ENCODE results near the gene LDLRAD4.

LDLRAD4 gene

DNA sequence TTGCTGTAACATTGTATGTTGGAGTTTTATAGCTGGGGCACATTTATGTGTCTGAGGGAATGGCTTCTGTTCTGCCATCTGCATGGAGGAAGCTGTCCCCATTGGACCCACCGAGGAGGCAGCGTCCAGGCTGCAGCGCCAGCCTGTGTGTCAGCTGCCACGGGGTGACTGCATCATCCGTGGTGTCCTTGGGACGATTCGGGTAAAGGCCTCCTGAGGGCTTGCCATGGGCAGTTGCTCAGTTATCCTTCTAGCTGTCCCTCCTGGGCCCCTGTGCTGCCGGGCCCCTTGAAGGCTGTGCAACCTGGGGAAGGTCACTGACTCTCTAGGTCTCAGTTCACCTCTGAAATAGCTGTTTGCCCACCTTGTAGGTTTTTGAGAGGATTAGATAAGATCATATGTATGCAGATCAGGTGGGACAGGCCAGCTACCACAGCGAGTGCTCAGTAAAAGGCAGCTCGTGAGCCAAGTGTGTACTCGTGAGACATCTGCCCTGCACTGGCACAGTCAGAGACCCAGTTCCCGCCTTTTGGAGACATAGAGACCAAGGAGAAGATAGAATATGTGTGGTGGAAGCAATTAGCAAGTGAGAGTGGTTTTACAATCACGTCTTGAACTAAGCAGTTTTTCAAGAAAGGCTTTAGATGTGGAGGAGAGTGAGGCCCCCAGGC lies 10.6 kb downstream of the LDLRAD4 start:
- TF ChIP-seq GATA3 (IDR thresholded peaks at IDR 0.05; ENCODE audit: low read depth, low read length): no peak
- TF ChIP-seq GATA2 (IDR thresholded peaks at IDR 0.05; ENCODE audit: low read depth, low read length): no peak

DNA sequence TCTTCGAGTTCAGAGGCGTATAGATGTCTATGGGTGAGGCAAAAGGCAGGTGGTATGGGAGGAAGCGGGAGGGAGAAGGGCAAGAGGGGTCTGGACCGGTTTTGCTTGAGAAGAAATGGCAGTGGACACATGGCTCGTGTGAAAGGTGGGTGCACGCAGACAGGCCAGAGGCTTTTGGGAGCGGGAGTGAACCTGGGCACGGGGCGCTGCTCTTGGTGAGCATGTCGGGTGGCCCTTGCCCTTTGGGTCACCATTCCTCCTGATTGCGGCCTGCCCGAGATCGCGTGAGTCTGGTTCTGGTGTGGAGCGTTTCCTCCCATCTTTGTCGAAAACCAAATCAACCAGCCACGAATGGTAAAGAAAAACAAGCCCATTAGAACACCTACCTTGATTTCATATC lies 12.6 kb downstream of the LDLRAD4 start:
- TF ChIP-seq GATA3 (IDR thresholded peaks at IDR 0.05; ENCODE audit: low read depth, low read length) (no peak), GATA2 (IDR thresholded peaks at IDR 0.05; ENCODE audit: low read depth, low read length) (no peak)

DNA sequence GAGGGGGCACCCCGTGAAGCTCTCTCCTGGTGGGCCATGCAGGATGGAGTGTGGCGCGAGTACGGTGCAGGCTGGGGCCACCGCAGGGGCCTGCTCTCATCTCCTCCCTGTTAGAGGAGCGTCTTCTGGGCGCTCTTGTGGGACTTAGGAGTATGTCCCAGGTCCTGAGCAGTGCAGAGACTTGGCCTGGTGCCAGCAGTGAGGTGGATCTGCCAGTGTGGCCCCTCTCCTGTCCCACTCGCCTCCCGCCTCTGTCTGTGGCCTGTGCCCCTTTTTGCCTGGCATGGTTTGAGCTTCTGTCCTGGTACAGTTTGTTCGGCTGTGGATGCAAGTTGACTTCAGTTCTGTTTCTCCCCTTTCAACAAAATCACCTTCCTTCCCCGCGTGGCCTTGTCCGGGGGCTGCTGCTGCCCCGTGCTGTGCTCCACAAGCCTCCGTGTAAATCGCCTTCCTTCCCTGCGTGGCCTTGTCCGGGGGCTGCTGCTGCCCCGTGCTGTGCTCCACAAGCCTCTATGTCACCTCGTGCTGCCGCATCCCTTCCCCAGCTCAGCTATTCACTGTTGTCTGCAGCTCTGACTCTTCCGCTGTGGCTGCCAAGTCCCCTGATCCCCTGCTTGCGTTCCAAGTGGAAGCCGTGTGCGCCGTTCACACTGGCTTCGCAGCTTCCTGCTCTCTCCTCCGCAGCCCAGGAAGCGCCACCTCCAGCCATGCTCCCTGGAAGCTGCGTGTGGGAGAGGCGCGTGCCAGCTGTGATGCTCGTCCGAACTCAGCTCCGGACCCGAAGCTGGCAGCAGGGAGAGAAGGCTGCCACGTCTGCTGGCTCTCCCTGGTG lies 13.7 kb downstream of the LDLRAD4 start:
- TF ChIP-seq GATA3 (IDR thresholded peaks at IDR 0.05; ENCODE audit: low read depth, low read length) (no peak), GATA2 (IDR thresholded peaks at IDR 0.05; ENCODE audit: low read depth, low read length) (no peak)

DNA sequence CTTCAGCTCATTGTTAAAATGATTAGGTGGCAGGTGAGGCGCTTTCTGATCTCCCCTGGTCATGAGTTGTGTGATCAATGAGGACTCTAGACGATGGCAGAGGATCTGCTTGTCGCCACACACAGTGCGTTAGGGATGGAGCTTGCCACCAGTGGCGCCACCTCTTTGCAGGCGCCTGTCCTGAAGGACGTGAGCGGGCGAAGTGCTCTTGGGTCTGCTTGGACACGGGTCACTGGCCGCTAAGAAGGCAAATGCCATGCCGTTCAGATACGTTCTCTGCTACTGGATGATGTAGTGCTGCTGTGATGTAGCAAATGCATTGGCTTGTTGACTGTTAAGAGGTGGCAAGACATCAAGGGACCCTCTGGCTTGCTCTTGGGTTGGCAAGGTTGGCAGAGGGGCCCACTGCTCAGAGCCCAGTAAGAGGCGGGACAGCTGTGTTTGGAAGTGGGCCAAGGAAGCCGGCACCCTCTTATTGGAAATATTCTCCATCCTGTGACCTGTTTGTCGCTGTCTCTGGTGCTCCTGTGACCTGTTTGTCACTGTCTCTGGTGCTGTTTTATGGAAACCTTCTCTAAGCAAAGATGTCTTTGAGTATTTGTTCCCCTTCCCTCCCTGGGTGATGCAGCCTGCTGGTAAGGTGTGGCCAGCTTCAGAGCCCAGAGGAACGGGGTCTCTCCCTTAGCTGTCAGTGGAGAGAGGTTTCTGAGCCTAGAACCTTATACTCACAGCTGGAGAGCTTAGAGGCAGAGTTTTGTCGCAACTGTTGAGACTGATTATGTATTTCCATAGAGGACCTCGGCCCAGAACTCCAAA lies 14.6 kb downstream of the LDLRAD4 start:
- TF ChIP-seq GATA3 (IDR thresholded peaks at IDR 0.05; ENCODE audit: low read depth, low read length) (no peak), GATA2 (IDR thresholded peaks at IDR 0.05; ENCODE audit: low read depth, low read length) (no peak)

DNA sequence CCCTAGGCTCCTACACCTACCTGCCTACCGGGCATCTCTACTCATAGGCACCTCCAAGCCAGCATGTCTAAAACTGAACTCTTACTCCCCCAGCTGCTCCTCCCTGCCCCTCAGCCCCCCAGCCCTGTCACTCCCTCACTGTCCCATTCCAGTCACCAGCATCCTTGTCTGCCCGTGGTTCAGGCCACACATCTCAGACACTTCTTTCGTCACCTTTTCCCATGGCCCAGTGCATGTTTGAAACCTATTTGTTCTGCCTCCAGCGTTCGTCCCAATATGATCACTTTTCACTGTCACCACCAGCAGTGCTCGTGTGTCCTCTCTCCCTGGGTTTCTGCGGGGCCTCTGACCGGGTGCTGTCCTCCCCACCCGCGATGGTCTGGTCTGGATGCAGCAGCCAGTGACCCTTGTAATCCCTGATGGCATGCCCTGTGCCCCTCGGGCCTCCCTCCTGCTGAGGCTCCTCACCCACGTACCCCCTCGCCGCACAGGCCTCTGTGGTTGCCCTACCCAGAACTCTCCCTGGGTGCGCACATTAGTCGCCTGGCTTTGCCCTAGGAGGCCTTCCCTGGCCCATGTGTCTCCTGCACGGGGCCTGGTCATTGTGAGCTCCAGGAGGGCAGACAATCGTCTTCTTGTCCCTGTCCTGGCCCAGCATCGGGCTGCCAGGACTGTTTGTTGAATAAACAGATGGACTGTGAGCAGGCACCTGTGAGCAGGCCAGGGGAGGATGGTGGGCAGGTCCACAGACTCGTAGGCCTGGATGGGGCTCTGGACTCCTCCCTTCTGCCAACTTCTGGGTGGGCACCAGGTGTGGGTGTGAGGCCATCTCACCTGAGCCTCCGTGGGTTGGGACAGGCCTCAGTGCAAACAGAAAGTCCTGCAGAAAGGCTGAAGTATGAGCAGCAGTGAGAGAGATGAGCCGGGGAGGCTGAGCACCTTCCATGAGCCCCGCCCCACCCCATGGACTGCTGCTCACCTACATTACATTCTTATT lies 15.5 kb downstream of the LDLRAD4 start:
- TF ChIP-seq GATA2 (IDR thresholded peaks at IDR 0.05; ENCODE audit: low read depth, low read length) (no peak), GATA3 (IDR thresholded peaks at IDR 0.05; ENCODE audit: low read depth, low read length) (no peak)

DNA sequence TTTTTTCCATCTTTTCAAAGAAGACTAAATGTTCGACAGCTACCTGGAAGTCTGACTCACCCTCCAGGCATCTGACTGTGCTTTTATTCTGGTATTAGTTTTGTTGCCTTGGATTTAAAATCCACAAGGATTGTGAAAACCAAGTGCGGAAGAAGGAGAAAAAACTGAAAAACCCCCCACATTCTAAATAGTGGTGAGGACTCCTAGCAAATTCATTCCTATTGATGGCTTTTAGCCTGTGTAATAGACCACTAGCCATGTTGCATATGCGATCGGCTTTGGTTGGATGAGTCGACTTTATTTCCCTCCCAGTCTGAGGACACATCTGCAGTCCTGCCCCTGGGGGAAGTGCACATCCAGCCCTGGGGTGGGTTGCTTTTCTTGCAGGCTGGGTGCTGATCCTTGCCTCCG lies 16.9 kb downstream of the LDLRAD4 start:
- TF ChIP-seq GATA3 (IDR thresholded peaks at IDR 0.05; ENCODE audit: low read depth, low read length): no peak

DNA sequence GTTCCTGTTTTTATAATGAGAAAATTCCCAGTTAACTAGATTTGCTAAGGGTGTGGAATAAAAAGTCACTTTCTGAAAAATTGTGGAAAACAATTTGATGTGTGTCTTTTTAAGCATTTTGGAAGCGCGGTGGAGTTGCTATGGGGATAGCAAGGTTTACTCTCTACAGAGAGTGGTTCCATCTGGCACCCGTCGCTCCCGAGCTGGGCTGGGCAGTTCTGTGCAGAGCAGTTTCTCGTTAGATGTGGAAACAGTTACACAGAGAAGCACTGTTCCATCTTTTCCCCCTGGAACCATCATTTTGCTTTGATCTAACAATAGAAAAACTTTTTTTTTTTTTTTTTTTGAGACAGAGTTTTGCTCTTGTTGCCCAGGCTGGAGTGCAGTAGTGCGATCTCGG lies 17.4 kb downstream of the LDLRAD4 start:
- TF ChIP-seq GATA2 (IDR thresholded peaks at IDR 0.05; ENCODE audit: low read depth, low read length) (no peak), GATA3 (IDR thresholded peaks at IDR 0.05; ENCODE audit: low read depth, low read length) (no peak)

DNA sequence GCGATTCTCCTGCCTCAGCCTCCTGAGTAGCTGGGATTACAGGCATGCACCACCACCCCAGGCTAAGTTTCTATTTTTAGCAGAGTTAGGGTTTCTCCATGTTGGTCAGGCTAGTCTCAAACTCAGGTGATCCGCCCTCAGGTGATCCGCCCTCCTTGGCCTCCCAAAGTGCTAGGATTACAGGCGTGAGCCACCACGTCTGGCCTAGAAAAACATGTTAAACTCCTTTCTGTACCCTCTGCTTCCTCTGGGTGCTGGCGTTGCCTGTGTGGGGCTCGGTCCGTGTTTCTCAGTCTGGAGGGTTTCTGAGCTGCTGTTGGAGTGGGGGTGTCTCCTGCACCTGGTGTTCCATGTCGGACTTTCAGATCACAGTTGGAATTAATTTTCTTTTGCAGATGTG lies 17.9 kb downstream of the LDLRAD4 start:
- TF ChIP-seq GATA2 (IDR thresholded peaks at IDR 0.05; ENCODE audit: low read depth, low read length): no peak
- TF ChIP-seq GATA3 (IDR thresholded peaks at IDR 0.05; ENCODE audit: low read depth, low read length): no peak

DNA sequence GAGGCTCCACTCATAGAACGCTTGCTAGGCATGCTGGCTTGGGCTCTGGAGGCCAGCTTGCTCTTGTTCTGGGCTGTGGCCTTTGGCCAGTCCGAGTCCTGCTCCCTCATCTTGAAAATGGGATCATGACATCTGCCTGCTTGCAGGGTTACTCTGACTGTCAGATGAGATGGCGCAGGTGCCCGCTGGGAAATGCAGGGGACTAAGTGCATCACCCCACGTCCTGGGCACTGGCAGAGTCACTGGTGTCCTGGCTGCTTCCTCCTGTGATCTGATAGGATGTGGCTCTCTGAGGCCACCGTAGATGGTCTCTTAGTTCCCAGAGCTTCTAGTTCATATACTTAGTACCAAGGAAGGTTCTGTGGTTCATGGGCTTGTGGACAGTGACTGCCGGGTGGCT lies 18.5 kb downstream of the LDLRAD4 start:
- TF ChIP-seq GATA3 (IDR thresholded peaks at IDR 0.05; ENCODE audit: low read depth, low read length): no peak
- no peak for TF ChIP-seq GATA2 (IDR thresholded peaks at IDR 0.05; ENCODE audit: low read depth, low read length)

DNA sequence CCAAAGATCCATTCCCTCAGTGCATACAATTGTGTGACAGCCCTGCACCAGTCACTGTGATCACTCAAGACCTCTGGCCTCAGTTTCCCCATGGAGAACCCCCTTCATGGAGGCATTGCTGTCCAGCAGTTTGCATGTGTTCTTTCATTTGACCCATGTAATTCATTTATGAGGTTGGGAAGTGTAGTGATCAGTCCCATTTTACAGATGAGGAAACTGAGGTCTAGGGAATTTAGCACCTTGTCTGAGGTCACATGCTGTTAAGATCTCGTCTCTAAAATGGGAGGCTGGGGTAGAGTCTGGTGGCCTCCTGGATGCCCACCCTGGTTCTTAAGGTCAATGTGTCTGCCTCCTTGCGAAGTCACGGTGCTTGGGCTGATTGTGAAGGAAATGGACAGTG lies 19.1 kb downstream of the LDLRAD4 start:
- TF ChIP-seq GATA3 (IDR thresholded peaks at IDR 0.05; ENCODE audit: low read depth, low read length) (no peak), GATA2 (IDR thresholded peaks at IDR 0.05; ENCODE audit: low read depth, low read length) (no peak)

DNA sequence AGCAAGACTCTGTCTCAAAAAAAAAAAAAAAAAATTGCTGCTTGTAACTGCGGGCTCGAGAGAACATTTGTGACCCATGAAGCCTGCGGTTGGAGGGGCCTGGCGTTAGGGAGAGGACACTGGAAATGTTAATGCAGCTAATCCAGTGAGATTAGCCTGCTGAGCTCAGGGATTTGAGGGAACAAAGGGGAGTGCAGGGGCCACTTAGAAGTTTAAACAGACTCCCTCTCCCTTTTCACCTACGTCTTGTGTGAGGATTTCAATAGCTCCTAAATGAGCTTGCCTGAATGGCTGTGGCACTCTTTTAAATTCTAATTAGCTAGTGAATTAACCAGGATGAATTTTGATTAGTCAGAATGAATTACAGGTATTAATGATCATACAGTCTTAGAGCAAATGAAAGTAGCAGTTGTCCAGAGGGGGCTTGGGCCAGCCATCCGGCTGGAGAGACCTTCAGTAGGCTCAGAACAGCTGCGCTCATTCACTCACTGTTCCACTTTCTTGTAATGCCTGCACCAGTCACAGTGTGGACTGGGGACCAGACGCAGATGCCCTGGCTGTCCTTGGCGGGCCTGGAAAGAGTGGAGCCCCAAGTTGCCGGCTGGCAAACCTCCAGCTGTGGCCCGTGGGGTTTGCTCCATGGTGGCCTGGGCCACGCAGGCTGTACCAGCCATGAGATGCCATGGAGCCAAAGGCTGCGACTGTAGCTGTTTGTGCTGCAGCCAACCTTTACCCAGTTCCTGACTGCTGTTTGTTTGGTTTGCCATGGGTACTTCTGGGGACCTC lies 20.8 kb downstream of the LDLRAD4 start:
- TF ChIP-seq GATA3 (IDR thresholded peaks at IDR 0.05; ENCODE audit: low read depth, low read length) (no peak), GATA2 (IDR thresholded peaks at IDR 0.05; ENCODE audit: low read depth, low read length) (no peak)

DNA sequence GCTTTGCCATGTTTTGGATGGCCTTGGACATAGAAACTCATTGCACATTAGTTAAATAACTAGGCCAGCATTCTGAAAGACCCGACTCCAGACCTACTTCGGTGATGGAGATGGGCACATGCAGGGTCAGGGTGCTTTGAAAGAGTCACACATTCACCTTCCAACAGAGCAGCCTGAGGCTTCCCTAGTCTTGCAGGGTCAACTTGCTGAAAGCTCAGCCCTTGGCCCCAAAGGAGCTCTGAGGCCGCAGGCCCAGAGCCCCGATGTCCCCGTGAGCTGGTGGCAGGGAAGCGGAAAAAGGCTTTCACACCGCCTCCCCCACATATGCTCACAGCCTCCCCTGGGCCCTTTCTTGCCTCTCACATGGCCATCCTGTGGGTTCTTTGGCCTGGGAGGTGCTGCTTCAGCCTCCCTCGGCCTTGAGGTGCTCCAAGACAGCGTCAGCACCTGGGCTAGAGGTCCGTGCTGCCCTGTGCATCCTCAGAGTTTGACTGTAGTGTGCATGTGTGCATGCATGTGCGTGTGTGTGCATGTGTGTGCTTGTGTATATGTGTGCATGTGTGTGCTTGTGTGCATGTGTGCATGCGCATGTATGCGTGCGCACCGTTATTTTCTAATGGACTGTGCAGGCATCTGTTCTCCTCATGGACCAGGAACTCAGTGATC lies 21.6 kb downstream of the LDLRAD4 start:
- TF ChIP-seq GATA3 (IDR thresholded peaks at IDR 0.05; ENCODE audit: low read depth, low read length): no peak
- no peak for TF ChIP-seq GATA2 (IDR thresholded peaks at IDR 0.05; ENCODE audit: low read depth, low read length)
